Glomerular visceral epithelial cell (primary cell): ENCODE data around the gene CFTR.

ENCODE experiments used
- DNase-seq: peaks from one replicate; pipeline ENCODE4 v3.0.0-alpha.2; 2016; ENCODE audit errors: extremely low spot score

CFTR gene

DNA sequence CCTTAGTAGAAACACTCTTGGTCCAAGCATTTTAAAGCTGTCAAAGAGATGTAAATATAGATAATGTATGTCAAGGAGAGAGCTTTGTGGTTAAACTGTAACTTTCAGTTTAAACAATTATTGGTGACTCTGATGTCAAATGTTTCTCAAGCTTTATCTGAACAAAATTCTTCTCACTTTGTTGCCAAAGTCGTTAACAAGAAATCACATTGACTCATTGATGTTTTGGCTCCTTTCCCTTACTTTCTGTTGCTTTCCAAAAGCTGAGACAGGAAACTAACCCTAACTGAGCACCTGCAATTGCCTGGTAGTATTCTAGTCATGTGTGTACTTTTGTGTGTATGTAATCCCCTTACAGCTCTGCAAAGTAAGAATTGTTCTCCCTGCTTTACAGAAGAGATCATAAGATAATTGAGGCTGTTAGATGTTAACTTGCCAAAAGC is 108.5 kb downstream of the CFTR start:
- DNase-seq = no peak

DNA sequence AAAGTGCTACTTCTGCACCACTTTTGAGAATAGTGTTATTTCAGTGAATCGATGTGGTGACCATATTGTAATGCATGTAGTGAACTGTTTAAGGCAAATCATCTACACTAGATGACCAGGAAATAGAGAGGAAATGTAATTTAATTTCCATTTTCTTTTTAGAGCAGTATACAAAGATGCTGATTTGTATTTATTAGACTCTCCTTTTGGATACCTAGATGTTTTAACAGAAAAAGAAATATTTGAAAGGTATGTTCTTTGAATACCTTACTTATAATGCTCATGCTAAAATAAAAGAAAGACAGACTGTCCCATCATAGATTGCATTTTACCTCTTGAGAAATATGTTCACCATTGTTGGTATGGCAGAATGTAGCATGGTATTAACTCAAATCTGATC is 110.4 kb downstream of the CFTR start:
- no peak for DNase-seq

DNA sequence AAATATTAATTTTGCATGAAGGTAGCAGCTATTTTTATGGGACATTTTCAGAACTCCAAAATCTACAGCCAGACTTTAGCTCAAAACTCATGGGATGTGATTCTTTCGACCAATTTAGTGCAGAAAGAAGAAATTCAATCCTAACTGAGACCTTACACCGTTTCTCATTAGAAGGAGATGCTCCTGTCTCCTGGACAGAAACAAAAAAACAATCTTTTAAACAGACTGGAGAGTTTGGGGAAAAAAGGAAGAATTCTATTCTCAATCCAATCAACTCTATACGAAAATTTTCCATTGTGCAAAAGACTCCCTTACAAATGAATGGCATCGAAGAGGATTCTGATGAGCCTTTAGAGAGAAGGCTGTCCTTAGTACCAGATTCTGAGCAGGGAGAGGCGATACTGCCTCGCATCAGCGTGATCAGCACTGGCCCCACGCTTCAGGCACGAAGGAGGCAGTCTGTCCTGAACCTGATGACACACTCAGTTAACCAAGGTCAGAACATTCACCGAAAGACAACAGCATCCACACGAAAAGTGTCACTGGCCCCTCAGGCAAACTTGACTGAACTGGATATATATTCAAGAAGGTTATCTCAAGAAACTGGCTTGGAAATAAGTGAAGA is 112.3 kb downstream of the CFTR start:
- no peak for DNase-seq

DNA sequence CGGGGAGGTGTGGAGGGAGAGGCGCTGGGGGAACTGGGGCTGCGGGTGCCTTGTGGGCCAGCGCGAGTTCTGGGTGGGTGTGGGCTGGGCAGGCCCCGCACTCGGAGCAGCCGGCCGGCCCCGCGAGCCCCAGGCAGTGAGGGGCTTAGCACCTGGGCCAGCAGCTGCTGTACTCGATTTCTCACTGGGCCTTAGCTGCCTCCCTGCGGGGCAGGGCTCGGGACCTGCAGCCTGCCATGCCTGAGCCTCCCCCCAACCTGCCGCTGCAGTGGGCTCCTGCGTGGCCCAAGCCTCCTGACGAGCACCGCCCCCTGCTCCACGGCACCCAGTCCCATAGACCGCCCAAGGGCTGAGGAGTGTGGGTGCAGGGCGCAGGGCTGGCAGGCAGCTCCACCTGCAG is 116.3 kb downstream of the CFTR start:
- no peak for DNase-seq

DNA sequence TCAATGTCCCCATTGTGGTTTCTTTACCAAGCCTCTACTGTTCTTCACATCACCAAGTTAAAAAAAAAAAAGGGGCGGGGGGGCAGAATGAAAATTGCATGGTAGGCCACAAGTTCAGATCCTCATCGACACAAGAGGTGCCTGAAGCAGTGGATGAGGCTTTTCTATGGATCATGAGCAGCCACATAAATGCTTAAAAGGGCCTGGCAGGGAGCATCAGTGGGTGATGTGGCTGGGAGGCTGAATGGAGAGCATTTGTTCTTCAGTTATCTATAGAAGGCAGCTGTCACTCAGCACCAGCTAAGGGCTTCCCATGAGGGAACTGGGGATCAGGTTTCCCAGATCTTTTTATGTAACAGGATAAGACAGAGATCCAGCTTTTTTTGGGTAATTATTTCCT is 117.9 kb downstream of the CFTR start:
- no peak for DNase-seq

DNA sequence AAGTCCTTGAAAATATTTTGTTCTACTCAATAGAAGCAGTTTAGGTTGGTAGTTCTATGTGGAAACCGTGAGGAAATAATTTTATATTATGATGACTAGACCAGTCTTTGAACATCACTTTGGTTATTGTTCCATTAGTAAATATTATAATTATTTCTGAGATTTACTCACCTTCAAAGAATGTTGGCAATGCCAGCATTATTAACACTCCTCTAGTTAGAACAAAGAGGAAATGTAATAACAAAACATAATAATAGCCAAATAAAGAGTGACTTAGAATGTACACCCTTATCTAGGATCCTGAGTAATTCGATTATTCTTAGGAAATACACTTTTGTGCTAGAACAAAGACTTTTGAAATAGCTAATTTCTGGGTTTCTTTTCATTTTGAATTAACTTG is 121.1 kb downstream of the CFTR start:
- DNase-seq = no peak

DNA sequence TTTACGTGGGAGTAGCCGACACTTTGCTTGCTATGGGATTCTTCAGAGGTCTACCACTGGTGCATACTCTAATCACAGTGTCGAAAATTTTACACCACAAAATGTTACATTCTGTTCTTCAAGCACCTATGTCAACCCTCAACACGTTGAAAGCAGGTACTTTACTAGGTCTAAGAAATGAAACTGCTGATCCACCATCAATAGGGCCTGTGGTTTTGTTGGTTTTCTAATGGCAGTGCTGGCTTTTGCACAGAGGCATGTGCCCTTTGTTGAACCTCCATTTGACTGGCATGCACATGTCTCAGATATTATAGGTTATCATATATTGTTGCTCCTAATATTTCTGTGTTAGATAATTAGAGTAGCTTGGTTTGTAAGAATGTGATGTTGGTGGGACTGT is 123.8 kb downstream of the CFTR start:
- DNase-seq = no peak

DNA sequence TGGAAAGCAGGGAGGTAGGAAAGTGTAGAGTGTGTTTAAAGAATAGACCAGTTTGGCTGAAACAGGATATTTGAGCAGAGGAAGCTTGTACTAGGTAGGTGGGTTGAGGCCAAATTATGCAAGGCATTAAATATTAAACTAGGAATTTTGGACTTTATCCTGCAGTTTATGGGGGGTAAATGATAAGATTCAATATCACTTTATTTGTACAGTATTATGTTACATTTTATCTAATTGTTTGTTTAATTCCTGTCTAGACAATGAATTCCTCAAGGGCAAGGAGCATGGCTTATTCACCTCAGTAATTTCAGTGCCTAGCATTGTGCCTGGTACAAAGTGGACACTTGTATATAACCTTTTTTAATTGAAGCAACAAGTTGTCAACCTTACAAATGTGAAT is 125.9 kb downstream of the CFTR start:
- no peak for DNase-seq

DNA sequence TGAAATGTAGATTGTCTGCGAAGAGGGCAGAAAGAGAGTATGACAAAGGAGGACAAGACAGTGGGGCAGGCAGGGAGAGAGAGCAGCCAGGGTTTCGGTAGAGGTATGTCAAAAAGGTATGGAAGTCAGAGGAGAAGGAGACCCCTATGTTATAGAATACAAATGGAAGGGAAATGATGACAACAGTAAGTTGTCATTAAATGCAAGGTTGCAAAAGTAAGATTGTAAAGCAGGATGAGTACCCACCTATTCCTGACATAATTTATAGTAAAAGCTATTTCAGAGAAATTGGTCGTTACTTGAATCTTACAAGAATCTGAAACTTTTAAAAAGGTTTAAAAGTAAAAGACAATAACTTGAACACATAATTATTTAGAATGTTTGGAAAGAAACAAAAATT is 126.3 kb downstream of the CFTR start:
- no peak for DNase-seq

DNA sequence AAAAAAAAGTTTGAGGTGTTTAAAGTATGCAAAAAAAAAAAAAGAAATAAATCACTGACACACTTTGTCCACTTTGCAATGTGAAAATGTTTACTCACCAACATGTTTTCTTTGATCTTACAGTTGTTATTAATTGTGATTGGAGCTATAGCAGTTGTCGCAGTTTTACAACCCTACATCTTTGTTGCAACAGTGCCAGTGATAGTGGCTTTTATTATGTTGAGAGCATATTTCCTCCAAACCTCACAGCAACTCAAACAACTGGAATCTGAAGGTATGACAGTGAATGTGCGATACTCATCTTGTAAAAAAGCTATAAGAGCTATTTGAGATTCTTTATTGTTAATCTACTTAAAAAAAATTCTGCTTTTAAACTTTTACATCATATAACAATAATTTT is 130.6 kb downstream of the CFTR start:
- DNase-seq = no peak

DNA sequence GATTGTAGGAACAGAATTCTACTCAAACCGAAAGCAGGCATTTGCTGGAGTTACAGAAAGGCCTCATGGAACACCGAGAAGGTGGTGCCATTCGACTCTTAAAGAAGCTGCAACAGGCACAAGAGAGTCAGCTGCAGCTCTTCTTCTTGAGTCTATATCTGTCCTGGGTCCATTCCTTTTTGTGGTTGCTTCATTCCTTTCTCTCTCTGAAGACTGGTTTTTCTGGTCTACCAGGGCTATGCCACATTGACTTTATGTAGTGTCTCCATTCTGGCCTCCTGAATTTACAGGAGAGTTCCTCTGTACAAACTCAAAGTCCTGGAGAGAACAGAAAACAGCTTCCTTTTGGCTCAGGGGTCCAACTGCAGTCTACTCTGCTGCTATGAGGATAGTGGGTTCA is 132.8 kb downstream of the CFTR start:
- no peak for DNase-seq

DNA sequence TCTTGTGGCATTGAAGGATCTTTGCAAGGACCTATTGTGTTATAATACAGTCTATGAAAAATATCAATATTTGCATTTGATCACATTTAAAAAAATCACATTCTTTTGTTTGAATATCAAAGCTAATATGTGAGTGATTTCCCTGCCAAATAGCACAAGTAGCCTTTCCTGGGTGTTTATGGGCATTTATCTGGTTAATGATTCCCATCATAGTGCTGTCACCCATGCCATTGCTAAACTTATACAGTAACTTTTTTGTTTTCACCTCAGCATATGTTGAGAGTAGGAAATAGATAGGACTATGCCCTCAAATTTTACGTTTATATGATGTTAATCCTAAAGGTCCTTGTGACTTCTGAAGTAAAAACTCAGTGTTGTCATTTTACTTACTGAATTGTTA is 136.9 kb downstream of the CFTR start:
- no peak for DNase-seq

DNA sequence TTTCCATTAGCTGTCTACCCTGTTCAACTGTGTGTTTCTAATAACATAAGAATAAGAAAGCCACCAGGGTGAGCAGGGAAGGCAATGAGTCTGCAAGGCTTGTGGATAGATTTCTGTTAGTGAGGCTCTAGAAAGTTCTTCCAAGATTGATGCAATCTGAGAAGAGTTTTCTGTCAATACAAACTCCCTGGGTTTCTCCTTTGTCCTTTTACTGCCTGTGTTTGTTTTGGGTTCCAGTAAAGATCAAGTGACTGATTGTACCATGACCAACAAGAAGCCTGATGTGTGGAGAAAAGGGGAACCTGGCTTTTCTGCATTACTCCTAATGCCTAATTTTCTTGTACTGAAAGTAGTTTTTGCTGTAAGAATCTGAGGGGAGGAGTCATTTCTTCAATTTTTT is 139.9 kb downstream of the CFTR start:
- no peak for DNase-seq

DNA sequence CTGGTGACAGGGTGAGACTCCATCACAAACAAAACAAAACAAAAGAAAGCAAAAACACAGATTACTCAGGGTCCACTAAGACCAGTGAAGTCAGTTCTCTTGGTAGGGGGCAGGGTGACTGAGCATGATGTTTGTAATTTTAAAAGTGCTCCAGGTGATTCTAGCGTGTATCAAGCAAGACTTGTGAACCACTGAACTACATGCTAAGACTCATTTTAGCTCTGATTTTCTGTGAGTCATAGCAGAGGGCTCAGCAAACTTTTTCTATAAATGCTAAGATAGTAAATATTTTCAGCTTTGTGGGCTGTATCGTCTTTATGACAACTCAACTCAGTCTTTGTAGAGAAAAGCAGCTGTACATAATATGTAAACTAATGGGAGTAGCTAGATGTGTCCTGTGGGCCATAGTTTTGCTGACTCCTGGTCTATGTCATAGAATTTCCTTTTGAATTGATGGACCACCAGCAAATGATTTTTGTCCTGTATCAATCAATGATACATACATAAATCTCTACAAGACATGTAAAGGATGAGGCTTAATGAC is 141.3 kb downstream of the CFTR start:
- DNase-seq = no peak

DNA sequence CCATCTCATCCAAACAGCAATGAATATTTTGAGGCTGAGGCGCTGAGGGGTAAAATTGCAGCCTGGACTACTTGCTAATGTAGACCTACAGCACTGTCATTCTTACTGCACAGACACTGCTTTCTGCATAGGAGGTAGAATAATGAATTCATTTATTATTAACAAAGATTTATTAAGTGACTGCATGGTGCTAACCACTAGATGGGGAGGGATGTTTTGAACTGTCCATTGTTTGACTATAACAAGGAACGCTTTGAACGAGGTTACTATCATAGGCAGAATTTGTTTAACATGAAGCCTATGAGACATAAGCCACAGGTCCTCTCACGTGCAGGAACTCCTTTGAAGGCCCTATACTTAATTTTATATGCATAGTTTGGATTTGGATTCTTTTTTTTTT is 143.8 kb downstream of the CFTR start:
- DNase-seq = no peak

DNA sequence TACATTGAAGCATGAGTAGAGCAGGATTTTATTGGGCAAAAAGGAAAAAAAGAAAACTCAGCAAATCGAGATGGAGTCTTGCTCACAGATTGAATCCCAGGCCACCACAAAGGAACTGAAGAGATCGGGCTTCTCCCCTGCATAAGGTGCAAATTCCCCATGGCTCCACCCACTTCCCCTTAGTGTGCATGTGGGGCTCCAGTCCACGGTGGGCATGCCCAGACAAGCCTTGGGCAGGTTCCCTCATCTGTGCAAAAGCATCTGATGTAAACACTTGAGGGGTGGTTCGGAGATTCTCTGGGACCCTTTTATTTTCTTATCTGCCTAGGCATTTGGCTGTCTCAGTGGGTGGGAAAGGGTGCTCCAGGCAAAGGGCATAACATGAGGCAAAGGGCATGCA is 150.7 kb downstream of the CFTR start:
- no peak for DNase-seq

DNA sequence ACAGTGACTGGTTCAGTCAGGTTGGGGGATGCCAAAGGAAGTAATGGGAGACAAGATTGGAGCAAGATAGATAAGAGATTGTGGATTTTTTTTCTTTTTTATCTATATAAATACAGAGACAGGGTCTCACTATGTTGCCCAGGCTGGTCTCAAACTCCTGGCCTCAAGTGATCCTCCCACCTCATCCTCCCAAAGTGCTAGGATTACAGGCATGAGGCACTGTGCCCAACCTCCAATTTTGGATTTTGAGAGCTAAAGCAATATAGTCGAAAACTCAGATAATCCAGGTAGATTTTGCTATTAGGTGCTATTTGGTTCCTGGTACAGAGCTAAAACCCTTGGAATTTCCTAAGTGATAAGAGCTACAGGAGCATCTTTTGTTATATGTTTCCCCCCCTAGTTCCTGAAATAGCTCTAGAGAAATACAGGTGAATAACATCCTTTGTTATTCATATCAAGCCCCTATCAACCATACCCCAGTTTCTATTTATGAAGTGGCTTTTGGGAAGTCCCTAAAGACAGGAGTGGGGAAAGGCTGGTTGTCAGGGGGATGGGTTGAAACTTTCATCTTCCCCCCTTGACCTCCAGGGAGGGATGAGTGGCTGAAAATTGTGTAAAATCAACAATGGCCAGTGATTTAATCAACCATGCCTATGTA is 151.2 kb downstream of the CFTR start:
- no peak for DNase-seq

DNA sequence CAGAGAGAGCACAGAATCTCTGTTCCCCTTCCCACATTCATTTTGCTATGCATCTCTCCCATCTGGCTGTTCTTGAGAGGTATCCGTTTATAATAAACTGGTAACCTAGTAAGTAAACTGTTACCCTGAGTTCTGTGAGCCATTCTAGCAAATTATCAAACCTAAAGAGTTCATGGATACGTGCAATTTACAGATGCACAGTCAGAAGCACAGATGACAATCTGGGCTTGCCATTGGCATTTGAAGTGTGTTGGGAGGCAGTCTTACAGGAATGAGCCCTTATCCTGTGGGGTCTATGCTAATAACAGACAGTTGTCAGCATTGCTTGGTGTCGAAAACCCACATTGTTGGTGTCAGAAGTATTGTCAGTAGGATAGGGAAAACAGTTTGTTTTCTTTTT is 151.8 kb downstream of the CFTR start:
- DNase-seq = no peak

DNA sequence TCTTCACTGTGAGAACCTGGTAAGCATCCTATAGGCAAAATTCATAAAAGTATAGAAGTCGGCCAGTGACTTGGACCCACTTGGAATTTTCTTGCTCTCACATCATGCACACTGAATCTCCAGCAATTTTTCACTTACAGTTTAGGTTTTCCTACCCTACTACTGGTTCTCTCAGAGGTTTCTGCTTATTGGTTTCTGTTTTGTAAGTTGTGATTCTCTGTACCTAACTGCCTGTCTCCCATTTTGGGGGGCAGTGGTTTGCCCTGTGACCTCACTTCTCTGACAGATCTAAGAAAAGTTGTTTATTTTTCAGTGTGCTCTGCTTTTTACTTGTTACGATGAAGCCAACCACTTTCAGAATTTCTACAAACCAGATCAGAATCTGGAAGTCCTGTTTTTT is 158.1 kb downstream of the CFTR start:
- DNase-seq = no peak

DNA sequence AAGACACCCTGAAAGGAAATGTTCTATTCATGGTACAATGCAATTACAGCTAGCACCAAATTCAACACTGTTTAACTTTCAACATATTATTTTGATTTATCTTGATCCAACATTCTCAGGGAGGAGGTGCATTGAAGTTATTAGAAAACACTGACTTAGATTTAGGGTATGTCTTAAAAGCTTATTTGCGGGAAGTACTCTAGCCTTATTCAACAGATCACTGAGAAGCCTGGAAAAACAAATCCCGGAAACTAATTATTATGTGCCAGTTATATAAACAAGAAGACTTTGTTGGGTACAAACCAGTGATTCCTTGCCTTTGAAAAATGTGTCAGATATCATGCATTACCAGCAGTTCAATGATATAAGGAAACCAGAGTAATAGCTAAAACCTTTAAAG is 160.1 kb downstream of the CFTR start:
- no peak for DNase-seq

DNA sequence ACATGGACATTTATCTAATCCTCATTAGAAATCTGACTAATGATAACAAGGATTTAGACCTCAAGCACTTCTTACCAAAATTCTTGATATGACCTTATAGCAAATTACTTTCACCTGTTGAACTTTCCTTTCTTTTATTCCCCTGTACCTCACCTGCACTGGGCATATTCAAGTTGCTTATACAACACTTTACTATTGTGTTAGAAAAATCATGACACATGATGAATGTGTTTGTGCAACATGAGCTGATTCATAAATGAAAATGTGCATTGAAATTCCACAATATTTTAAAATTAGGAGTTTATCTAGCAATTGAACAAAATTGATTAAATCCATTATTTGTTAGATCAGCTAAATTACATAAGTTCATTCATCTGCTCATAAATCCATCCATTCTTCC is 160.6 kb downstream of the CFTR start:
- DNase-seq = no peak

DNA sequence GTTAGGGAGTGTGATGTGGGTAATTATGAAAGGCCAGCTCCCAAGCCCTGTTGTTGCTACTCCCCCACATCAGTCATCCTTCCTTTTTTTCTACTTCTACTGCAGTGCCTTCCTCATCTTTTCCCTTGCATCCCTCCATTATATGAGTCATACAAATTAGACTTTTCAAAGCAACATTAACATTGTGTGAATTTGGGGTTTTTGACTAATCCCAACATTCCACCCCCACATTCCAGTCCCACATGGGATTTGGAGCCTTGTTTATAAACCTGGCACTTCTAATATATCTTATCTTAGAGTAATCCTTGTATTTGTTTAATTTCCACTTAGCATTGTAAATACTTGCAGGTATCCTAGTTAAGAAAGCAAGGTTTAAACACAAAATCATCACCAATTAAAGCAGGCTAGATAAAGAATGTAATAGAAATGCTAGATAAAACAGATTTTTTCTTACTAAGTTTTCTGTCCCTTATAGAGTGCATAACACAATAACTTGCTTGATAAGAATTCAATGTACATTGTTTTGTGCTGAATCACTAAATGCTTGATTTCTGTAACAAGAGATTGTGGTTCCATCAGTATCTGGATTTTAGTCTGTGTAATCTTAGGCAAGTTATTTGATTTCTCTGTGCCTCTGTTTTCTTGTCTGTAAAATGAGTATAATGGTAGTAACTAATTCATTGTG is 165.8 kb downstream of the CFTR start:
- DNase-seq = peak; percentile 14

DNA sequence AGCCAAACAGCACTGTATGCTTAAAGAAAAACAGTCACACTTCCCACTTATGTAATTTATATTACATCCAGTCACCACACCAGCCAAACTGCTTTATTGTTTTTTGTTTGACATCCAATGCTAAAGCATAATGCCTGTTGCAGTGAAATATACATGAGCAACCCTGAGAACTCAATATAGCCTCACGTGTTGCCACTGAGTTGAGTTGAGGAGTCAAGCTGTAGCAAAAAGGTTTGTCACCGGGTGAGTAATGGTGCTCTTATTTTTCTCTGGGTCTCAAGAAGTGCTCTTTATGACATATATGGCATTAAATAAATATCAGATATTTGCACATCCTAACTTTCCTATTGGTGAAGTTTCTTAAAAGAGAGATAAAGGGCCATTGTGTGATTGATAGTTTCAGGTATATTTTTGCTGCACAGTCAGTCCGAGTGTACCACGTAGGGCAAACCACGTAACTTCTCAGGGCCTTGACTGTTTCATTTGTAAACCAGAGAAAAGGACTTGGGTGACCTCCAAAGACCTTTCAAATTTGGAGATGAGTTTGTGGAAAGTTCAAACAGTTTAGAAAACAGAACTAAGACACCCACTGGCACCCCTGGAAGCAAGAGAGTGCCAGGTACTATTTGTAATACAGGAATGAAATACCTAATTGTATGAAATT is 168.5 kb downstream of the CFTR start:
- DNase-seq = no peak
